Measurements from ENCODE around the gene PEX14. TPM values are rescaled to one million over a fixed set of nuclear protein-coding genes. Genes with fewer than 3 reads are reported as not detected.

PEX14 gene
- total RNA-seq, 1 donor from 2014 or later = 11.5 TPM

DNA sequence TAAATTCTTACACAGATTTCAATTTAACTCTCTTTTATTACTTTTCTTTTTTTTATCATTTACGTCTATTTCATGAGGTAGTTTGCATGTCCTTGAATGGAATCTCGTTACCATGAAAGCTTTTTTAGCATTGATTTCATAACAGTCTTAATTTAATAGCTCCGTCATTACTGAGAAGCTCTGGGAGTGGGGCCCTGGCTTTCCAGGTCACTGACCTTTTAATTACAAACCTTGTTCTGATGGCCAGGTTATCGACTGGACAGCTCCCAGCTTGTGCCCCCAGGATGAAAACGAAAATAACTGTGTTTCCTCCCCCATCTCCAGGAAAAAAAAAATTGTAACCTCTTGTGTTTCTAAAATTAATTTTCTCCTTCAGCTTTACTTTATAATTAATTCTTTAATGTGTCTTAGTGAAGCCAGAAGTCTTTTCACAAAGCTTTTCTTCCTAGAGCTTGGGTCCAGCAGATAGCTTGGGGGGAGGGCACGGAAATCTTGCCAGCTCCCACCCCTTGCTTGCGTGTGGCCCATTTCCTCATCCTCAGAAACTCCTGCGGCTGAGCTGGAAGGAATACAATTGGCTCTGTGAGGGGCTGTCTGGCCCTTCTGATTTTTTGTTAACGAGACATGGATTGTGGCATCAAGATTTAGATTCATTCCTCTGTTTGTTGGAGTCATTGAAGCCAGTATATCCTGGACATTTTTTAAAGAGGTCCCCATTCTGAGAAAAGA is 65.7 kb downstream of the PEX14 start:
- DNase-seq (ENCODE audit: low read depth) = no peak

DNA sequence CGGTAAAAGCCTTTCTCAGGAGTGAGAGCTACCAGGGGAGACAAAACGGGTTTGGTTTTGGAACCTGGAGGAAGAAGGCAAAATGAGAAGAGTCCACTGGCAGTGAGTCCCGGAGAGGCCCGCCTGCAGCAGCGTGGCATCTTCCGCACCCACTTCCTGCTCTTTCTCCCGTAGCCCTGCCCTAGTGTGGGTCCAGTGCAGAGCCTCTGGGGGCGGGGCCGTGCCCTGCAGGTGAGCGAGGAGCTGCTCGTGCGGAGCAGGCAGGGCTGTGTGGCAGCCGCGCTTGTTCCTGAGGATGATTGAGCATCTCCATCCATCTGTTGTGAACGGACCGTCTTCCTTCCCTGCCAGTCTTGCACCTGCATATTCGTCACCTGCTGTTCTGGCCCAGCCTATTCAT is 66.5 kb downstream of the PEX14 start:
- DNase-seq (ENCODE audit: low read depth) = no peak

DNA sequence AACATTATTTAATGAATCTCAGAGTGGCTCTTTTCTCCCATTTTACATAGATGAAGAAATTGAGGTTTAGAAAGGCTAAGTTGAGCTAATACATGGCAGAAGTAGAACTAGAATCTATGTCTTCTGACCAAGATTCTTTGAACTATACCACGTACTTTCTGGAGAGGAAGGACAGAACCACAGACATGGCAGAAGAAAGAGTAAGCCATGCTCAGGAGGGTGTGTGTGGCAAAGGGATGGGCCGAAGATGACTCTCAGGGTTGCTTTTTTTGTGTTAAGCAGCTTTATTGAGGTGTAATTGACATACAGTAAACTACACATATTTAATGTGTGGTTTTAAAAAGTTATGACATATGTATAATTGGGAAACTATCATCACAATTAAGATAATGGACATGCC is 69.5 kb downstream of the PEX14 start:
- DNase-seq (ENCODE audit: low read depth) = no peak

DNA sequence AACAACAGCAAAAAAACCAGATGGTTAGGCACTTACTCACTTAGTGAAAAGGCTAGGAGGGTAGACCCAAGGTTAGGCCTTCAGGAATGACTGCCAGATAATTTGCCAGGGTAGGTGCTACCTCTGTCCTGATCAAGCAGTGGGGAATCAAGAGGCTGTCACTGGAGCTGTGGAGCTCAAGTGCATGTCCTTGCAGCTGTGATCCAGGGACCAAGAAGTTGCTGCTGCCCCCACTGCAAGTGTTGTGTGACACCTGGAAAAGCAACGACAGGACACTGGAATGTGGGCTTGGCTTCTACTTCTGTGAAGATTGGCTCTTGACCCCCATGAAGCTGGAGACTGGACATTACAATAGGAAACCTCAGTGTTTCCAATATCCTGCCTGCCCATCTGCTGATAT is 72.1 kb downstream of the PEX14 start:
- DNase-seq (ENCODE audit: low read depth) = no peak

DNA sequence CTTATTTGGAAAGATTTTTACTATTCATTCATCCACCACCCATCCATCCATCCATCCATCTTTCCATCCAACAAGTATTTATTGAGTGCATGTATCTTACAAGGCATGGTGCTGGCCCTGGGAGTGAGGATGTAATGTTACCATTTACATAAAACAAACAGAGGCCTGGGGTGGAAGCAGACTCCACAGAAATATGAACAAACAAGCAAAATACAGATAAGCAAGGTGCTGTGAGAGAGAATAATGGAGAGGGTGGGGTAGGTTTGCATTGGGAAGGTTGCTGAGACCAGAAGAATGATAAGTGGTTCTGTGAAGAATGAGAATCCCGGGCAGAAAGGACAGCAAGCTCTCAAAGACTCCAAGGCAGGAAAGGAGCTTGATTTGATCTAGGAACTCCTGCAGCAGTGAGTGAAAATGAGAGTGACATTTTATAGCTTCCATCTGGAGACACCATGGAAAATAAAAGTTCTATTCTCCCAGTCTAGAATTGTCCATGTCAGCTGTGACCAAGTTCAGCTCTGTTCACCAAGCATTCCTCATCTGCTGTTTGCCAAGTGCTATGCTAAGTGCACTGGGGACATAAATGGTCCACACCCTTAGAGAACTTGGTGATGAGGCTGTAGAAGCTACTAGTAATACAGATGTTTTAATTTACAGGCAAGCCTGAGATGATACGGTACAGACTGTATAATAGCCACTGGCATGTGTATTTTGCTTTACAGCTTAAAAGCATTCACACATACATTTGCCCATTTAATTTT is 75.3 kb downstream of the PEX14 start:
- no peak for DNase-seq (ENCODE audit: low read depth)

DNA sequence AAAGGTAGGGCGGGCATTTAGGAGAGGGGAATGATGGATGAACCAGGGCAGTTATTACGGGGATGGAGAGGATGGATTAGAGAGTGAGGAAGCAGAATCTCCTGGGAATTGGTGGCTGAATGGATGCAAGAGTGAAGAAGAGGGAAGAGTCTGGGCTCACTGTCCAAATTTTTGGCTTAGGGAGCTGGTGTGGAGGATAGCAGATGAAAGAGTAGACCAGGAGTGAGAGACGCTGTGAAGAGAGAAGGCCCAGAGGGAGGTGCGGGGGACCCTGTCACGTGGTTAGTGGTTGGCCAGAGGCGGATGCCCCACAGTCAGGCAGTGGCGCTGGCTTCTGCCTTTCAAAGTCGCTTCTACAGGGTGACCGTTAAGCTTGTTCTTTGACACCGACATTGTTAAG is 78.4 kb downstream of the PEX14 start:
- DNase-seq (ENCODE audit: low read depth) = no peak

DNA sequence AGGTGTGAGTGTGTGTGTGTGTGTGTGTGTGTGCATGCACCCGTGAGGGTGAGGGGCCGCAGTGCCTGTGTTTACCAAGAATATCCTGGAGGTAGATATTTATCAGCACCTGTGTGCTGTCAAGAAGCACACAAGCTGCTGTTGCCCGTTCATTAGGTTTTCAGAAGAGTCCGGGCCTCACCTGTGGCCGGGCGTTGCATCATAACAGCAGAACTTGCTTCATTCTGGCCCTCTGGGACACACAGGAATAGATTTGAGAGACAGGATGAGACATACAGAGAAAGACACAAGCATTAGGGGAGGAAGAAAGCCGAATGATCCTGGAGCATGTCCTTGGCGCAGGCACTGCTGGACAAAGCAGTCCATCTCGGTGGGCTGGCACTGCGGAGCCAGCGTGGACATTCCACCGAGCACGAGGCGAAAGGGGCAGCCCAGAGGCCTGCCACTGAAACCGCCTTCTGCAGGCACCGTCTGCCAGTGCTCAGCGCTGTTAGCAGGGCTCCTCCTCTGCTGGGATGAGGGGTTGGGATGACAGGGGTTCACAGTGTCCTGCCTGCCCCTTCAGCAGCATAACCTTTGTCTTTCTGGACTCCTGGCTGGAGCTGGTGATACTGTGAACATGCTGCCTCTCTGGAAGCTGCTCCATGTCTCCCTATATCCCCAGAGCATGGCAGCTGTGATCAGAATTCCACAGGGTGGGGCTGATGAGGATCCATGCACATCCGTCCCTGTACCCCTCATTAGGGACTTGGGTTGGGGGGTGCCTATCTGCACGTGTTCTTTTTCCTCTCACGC is 81.1 kb downstream of the PEX14 start:
- DNase-seq (ENCODE audit: low read depth) = no peak

DNA sequence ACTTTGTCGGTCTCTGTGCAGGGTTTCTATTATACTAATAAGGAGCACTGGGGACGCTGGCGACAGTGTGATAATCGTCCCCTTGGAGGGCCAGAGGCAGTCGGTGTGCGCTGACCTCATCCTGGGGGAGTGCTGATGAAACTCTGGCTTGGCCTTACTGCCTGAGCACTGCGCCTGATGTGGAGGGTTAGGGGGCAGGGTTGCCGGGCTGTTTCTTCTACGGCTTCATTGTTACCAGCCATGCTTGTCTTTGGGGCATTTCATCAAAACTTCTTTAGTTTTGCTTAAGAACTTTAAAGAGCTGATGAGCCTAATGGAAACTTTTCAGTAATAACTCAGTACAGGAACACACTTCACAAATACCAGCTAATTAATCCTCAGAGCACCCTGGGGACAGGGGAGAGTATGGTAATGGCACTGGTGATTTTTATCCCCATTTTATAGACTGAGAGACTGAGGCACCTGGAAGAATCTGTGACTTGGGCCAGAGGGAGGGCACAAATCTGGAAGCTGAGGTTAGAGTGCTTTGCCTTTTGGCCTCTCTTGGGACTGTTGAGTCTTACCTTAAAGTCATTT is 81.8 kb downstream of the PEX14 start:
- no peak for DNase-seq (ENCODE audit: low read depth)

DNA sequence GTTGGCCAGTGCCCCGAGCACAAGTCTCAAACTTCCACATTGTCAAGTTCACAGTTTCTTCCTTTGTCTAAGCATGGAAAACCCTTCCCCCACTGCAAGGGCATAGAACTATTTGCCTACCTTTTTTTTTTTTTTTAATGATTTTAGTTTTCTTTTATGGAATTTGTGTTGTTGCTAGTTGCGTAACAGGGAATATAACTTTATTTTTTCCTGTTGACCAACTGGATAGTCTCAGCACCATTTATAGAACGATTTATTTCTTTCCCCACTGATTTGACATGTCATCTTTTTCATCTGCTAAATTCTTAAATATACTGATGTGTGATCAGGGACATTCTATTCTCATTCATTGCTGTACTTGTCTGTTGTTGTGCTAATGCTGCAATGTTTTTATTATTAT is 83.0 kb downstream of the PEX14 start:
- DNase-seq (ENCODE audit: low read depth) = no peak

DNA sequence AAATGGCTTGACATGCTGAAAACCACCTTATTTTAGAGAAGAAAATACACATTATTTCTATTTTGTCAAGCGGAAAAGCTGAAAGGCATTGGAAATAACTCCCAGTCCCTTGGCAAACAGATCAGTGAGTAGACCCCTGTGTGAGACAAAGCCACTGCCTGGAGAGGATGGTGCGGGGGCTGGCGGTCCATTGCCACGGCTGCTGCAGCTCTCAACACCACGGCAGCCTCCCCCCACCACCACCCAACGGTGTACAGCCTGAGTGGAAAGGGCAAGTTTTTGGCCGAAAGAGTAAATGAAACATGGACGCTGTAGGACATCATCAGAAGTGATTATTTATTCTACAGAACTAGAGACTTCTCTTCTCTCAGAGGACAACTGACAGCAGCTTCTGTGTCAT is 84.6 kb downstream of the PEX14 start:
- DNase-seq (ENCODE audit: low read depth) = no peak

DNA sequence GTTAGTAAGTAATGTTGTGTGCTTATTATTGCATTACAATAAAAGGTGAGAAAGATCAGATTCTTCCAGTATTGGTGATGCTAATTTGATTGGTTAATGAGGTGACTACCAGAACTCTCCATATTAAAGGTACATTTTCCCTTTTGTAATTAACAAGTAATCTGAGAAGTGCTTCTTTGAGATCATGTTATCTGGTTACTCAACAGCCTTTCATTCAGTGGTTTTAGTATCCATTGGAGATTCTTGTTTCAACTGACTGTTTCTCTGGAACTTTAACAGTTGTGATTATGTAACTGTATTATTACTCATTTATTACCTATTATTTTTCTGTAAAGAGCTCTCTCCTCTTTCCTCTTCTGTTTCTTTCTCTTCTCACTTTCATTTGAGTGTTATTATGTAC is 86.7 kb downstream of the PEX14 start:
- DNase-seq (ENCODE audit: low read depth) = peak; percentile 25

DNA sequence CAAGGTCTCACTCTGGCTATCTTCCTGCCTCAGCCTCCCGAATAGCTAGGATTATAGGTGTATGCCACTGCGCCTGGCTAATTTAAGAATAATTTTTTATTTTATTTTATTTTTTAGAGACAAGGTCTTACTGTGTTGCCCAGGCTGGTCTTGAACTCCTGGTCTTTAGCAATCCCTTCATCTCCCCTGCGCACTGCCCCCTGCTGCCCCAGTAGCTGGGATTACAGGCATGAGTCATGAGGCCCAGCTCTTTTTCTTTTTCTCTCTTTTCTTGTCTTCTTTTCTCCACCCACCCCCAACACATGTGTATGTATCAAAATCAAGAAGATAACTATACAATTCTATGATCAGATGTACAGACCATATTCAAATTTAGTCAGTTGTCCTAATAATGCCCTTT is 87.2 kb downstream of the PEX14 start:
- DNase-seq (ENCODE audit: low read depth) = no peak

DNA sequence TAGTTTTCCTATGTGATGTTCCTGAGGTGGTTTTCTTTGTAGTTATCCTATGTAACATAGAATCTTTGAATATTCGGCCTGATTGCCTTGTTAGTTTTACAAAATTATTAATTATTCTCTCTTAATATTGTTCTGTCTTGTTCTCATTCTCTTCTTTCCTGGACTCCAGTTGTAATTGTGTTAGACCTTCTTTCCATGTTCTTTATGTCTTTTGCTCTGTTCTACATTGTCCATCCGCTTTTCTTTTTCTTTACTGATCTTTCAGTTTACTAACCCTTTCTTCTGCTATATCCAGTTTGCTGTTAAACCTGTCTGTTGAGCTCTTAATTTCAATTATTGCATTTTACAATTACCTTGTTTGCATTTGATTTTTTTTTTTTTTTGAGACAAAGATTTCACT is 89.3 kb downstream of the PEX14 start:
- DNase-seq (ENCODE audit: low read depth) = no peak

DNA sequence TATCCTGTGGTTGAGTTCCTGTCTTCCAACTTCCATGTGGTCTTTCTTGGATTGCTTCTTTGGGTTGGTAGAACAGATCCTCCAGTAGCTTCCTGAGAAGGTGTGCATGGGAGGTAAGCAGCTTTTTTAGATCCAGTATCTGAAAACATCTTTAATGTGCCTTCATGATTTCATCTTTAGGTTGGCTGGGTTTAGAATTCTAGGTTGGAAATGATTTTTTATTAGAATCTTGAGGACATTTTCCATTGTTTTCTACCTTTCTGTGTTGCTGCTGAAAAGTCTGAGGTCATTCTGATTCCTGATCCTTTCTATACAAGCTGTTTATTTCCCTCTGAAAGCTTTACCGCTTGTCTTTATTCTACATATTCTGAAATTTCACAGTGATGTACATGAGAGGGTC is 94.8 kb downstream of the PEX14 start:
- DNase-seq (ENCODE audit: low read depth) = no peak

DNA sequence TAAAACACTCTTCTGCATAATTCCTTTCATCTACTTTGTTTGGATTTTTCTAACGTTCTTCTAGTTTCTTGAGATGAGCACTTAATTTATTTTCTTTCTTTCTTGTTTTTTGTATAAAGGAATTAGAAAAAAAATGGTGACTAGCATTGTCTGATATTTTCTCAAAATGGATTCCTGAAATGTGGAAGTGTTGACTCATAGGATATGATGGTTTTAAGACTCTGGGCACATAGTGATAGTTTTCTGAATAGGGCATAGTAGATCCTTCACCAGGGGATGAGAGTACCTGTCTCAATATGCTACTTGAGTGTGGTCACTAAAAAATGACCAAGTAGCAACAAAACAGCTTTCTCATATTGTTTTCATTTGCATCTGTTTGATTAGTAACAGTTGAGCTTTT is 100.9 kb downstream of the PEX14 start:
- peak; percentile 48 for DNase-seq (ENCODE audit: low read depth)

DNA sequence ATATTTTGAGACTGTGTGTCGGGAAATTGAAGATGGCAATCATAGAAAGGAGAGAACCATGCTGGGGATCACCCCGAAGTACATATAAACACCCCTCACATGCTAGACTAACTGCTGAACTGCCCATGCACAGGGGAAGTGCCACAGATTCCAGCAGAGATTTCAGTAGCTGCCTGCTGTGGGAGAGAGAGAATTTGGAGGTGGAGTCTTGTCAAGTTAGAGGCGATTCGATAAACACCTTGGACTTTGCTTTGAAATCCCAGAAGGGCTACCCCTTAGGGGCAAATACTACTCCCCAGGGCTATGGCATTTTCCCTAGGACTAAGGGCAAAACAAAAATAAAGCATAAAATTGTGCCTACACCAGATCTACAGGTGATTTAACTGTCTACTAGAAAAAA is 103.3 kb downstream of the PEX14 start:
- DNase-seq (ENCODE audit: low read depth) = no peak

DNA sequence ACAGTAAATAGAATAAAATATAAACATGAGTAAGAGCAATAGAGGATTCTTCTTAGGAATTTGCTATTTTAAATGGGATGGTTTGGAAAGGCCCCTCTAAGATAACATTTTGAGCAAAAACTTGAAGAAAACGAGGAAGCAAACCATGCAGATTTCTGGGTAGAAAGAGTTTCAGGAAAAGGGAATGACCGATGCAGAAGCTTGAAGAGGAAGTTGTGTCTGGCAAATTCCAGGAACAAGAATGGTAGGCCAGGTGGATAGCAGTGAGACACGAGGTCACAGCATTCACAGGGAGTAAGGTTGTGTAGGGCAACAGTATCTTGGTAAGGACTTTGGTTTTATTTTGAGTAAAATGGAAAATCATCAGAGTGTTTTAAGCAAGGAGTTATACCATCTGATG is 108.9 kb downstream of the PEX14 start:
- no peak for DNase-seq (ENCODE audit: low read depth)

DNA sequence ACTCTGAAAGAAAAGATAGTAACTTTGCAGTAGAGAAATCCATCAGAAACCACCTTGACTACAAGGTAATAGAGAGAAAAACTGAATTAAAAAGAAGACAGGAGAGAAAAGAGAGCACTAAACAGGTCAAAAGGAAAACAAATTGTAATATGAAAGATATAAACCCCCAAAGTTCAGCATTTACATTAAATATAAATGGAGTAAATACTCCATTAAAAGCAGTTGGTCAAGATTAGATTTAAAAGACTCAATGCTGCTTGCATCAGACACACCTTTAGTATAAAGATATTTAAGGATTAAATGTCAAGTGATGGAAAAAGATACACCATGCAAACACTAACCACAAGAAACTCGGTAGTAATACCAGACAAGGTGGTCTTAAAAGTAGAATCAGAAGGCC is 110.5 kb downstream of the PEX14 start:
- DNase-seq (ENCODE audit: low read depth) = no peak

DNA sequence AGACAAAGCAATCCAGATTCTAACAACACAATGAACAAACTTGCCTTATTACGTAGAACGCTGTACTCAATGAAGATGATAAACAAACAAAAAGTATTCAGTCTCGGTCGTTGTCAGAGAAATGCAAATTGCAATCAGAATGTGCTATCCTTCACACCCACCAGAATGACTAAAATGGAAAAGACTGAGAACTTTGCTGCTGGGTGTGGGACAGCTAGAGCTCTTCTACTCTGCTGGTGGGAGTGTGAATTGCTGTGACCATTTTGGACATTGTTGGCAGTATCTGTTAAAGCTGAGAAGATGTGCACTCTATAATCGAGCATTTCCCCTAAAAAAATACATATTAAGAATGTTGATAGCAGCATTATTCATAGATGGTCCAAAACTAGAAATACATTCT is 111.4 kb downstream of the PEX14 start:
- DNase-seq (ENCODE audit: low read depth) = no peak

DNA sequence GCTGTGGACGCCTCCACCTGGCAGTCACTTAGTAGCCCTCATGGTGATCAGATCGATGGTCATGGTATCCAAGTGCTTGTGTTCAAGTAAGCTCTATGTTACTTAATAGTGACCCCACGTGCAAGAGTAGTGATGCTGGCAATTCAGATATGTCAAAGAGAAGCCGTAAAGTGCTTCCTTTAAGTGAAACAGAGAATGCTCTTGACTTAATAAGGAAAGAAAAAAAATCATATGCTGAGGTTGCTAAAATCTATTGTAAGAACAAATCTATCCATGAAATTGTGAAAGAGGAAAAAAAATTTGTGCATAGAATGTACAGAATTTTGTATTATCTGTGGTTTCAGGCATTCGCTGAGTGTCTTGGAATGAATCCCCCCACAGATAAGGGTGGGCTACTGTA is 113.9 kb downstream of the PEX14 start:
- DNase-seq (ENCODE audit: low read depth) = no peak

DNA sequence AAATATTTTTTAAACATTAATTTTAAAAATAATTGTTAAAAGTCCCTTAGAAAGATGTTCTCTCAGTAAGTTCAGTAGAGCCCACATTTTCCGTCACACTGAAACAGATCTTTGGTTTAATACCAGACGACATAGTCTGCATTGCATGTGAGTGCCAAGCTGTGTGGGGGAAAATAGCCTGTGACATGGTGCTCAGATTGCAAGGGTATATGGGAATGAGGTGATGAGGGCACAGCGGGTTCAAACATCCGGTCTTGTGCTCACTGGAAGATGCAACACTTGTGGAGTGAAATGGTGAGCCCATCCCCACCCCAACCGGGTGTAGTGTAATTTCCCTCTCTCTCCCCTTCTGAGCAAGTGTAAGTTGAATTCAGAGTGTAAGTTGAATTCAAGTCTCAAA is 114.3 kb downstream of the PEX14 start:
- no peak for DNase-seq (ENCODE audit: low read depth)

DNA sequence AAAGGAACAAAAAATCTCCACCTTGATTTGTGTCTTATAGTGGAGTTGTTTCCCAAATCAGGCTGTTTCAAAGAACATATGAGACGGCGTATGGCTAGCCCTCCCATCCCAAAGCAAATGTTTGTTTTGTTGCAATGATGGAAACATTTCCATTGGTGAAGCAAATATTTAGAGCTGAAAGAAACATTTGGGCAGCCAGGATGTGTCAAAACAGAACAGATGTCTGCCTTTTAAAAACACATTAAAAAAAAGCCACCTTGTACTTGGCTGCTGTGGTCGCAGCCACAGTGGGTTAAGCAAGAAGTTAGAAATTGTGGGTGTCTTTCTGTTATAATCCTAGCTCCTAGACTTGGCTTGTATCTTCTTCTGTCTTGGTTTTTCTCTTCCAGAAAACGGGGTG is 116.3 kb downstream of the PEX14 start:
- DNase-seq (ENCODE audit: low read depth) = peak; percentile 35
